C1 segment of cervical spinal cord (tissue), 14 donors: ENCODE results near the gene MEGF9.
"Not testable (repeated sequence)": the region's sequence is repeated elsewhere in the genome, so short reads cannot be mapped to it uniquely, and the experiment has no call there.

Source experiments
- DNase-seq, 14 donors: peaks; one replicate each; lab custom pipeline; 2025; lab: John Stamatoyannopoulos, UW

The MEGF9 gene

GRCh38 chr9:120714088-120714845 is at the start of gene MEGF9:
MEGF9 (minus strand) TSS chr9:120714470; CDS start chr9:120714358, 112 bp downstream.
- peak; percentile 60 to 98 (median 97) for DNase-seq

- no peak for DNase-seq
Observed at GRCh38 chr9:120761006-120761405, 46.7 kb upstream of the MEGF9 start.

GRCh38 chr9:120759755-120760400 is 45.6 kb upstream of the MEGF9 start:
- no peak for DNase-seq

GRCh38 chr9:120758544-120758943 is 44.3 kb upstream of the MEGF9 start:
- DNase-seq = no peak

- DNase-seq = no peak
Observed at GRCh38 chr9:120757026-120757913, 43.0 kb upstream of the MEGF9 start.

- no peak for DNase-seq
Observed at GRCh38 chr9:120756531-120756930, 42.3 kb upstream of the MEGF9 start.

GRCh38 chr9:120755810-120756434 is 41.7 kb upstream of the MEGF9 start:
- DNase-seq = peak in 9 of 14 donors; percentile 4 to 67 (median 14)

- DNase-seq = no peak
Observed at GRCh38 chr9:120755044-120755443, 40.8 kb upstream of the MEGF9 start.

GRCh38 chr9:120750421-120750820 is 36.2 kb upstream of the MEGF9 start:
- no peak for DNase-seq

GRCh38 chr9:120746366-120746765 is 32.1 kb upstream of the MEGF9 start:
- not testable (repeated sequence) for DNase-seq

GRCh38 chr9:120745278-120745677 is 31.0 kb upstream of the MEGF9 start:
- DNase-seq = no peak

GRCh38 chr9:120742951-120743416 is 28.7 kb upstream of the MEGF9 start:
- no peak for DNase-seq

- DNase-seq = no peak
Observed at GRCh38 chr9:120741701-120742100, 27.4 kb upstream of the MEGF9 start.

- no peak for DNase-seq
Observed at GRCh38 chr9:120741191-120741590, 26.9 kb upstream of the MEGF9 start.

GRCh38 chr9:120740132-120740531 is 25.9 kb upstream of the MEGF9 start:
- no peak for DNase-seq

GRCh38 chr9:120737416-120738165 is 23.3 kb upstream of the MEGF9 start:
- no peak for DNase-seq

- no peak for DNase-seq
Observed at GRCh38 chr9:120736881-120737280, 22.6 kb upstream of the MEGF9 start.

GRCh38 chr9:120735415-120736126 is 21.3 kb upstream of the MEGF9 start:
- peak in 1 of 14 donors; percentile 39 for DNase-seq

GRCh38 chr9:120734607-120735410 is 20.5 kb upstream of the MEGF9 start:
- DNase-seq = peak in 2 of 14 donors; percentile 10 to 43
